Measurements from ENCODE around the gene NUDT6.
A peak's percentile ranks its signal among the peaks of the same experiment; 100 is the strongest.
"Not testable (repeated sequence)": the region's sequence is repeated elsewhere in the genome, so short reads cannot be mapped to it uniquely, and the experiment has no call there.

Gene NUDT6

GRCh38 chr4:122921971-122922876 is at the start of gene NUDT6:
NUDT6 (minus strand) TSS chr4:122922597; CDS start chr4:122922572, 25 bp downstream.
- DNase-seq (ENCODE audit: low spot score), result peak; percentile 87

- DNase-seq (ENCODE audit: low spot score), result no peak
Observed at GRCh38 chr4:122968227-122968812, 45.9 kb upstream of the NUDT6 start.

- DNase-seq (ENCODE audit: low spot score), result no peak
Observed at GRCh38 chr4:122967231-122967630, 44.8 kb upstream of the NUDT6 start.

GRCh38 chr4:122966201-122966600 is 43.8 kb upstream of the NUDT6 start:
- DNase-seq (ENCODE audit: low spot score), result no peak

GRCh38 chr4:122963216-122963615 is 40.8 kb upstream of the NUDT6 start:
- no peak for DNase-seq (ENCODE audit: low spot score)

- DNase-seq (ENCODE audit: low spot score), result no peak
Observed at GRCh38 chr4:122960611-122961000, 38.2 kb upstream of the NUDT6 start.

- DNase-seq (ENCODE audit: low spot score), result no peak
Observed at GRCh38 chr4:122959981-122960610, 37.7 kb upstream of the NUDT6 start.

- no peak for DNase-seq (ENCODE audit: low spot score)
Observed at GRCh38 chr4:122959441-122959840, 37.0 kb upstream of the NUDT6 start.

GRCh38 chr4:122958505-122958904 is 36.1 kb upstream of the NUDT6 start:
- no peak for DNase-seq (ENCODE audit: low spot score)

GRCh38 chr4:122953924-122954323 is 31.5 kb upstream of the NUDT6 start:
- no peak for DNase-seq (ENCODE audit: low spot score)

- no peak for DNase-seq (ENCODE audit: low spot score)
Observed at GRCh38 chr4:122952028-122952427, 29.6 kb upstream of the NUDT6 start.

GRCh38 chr4:122948671-122949070 is 26.3 kb upstream of the NUDT6 start:
- DNase-seq (ENCODE audit: low spot score), result no peak

- no peak for DNase-seq (ENCODE audit: low spot score)
Observed at GRCh38 chr4:122946142-122946541, 23.7 kb upstream of the NUDT6 start.

- DNase-seq (ENCODE audit: low spot score), result not testable (repeated sequence)
Observed at GRCh38 chr4:122945136-122945535, 22.7 kb upstream of the NUDT6 start.

- DNase-seq (ENCODE audit: low spot score), result no peak
Observed at GRCh38 chr4:122932763-122933162, 10.4 kb upstream of the NUDT6 start.

- DNase-seq (ENCODE audit: low spot score), result no peak
Observed at GRCh38 chr4:122930862-122931261, 8.5 kb upstream of the NUDT6 start.

- DNase-seq (ENCODE audit: low spot score), result no peak
Observed at GRCh38 chr4:122928930-122929329, 6.5 kb upstream of the NUDT6 start.

GRCh38 chr4:122922877-122923511 is 597 bp upstream of the NUDT6 start:
- DNase-seq (ENCODE audit: low spot score), result peak; percentile 93

GRCh38 chr4:122921300-122921699 is 1.1 kb downstream of the NUDT6 start:
- DNase-seq (ENCODE audit: low spot score), result no peak

GRCh38 chr4:122920473-122920872 is 1.9 kb downstream of the NUDT6 start:
- DNase-seq (ENCODE audit: low spot score), result no peak

- no peak for DNase-seq (ENCODE audit: low spot score)
Observed at GRCh38 chr4:122917731-122918130, 4.7 kb downstream of the NUDT6 start.

GRCh38 chr4:122914938-122915337 is 7.5 kb downstream of the NUDT6 start:
- no peak for DNase-seq (ENCODE audit: low spot score)

Data from Ammon's horn (tissue), 1 donor.